ENCODE data around the gene NBEAL2. TPM values are rescaled to one million over a fixed set of nuclear protein-coding genes. Genes with fewer than 3 reads are reported as not detected.

Gene NBEAL2
- total RNA-seq, 1 donor from 2014 or later: 20.0 TPM

DNA sequence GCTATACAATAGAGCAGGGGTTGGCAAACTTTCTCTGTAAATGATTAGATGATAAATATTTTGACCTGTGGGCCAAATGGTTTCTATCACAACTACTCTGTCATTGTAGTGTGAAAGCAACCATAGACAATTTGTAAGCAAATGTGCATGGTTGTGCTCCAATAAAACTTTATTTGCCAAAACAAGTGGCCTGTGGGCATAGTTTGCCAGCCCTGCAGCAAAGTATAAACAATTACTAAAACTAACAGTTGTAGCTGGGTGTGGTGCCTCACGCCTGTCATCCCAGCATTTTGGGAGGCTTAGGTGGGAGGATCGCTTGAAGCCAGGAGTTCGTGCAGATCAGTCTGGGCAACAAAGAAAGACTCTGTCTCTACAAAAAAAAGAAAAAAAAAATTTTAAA is 61.6 kb downstream of the NBEAL2 start:
- DNase-seq (ENCODE audit: low read depth) (no peak), FAIRE-seq (no peak)
- no peak overlapping the region for H3K4me3 ChIP-seq (ENCODE audit: low read depth, low read length)
- TF ChIP-seq, protein P1, sequence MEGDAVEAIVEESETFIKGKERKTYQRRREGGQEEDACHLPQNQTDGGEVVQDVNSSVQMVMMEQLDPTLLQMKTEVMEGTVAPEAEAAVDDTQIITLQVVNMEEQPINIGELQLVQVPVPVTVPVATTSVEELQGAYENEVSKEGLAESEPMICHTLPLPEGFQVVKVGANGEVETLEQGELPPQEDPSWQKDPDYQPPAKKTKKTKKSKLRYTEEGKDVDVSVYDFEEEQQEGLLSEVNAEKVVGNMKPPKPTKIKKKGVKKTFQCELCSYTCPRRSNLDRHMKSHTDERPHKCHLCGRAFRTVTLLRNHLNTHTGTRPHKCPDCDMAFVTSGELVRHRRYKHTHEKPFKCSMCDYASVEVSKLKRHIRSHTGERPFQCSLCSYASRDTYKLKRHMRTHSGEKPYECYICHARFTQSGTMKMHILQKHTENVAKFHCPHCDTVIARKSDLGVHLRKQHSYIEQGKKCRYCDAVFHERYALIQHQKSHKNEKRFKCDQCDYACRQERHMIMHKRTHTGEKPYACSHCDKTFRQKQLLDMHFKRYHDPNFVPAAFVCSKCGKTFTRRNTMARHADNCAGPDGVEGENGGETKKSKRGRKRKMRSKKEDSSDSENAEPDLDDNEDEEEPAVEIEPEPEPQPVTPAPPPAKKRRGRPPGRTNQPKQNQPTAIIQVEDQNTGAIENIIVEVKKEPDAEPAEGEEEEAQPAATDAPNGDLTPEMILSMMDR (IDR thresholded peaks at IDR 0.05; ENCODE audit: insufficient read depth, low read length, severe bottlenecking): no peak
- peaks cover 7% of the 10 kb centered on the region for H3K36me3 ChIP-seq (ENCODE audit: control insufficient read depth, insufficient read depth, low read length)
- no peaks in the 10 kb centered on the region for H3K27me3 ChIP-seq (ENCODE audit: control insufficient read depth, insufficient read depth, low read length)

DNA sequence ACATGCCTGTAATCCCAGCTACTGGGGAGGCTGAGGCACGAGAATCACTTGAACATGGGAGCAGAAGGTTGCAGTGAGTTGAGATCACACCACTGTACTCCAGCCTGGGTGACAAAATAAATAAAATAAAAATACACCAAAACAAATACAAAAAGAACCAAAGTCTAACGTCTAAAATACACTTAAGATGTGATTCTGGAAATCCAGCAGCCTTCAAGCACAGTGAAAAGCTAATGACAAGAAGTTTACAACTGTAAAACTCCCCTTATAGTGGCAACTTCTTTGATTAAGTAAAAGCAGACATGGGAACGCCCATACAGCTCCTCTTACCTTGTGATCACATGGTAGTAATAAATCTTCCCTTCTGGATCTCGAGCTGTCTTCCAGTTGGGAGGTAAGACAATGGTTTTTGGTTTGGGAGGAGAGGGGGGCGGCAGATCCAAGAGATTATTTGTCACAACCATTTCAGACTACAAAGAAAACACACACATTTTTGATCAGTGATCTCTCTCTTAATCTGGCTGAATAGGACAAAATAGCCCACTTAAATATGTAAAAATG is 62.8 kb downstream of the NBEAL2 start:
- no peak overlapping the region for H3K4me3 ChIP-seq (ENCODE audit: low read depth, low read length)
- TF ChIP-seq, protein P1 (IDR thresholded peaks at IDR 0.05; ENCODE audit: insufficient read depth, low read length, severe bottlenecking): no peak
- H3K36me3 ChIP-seq (ENCODE audit: control insufficient read depth, insufficient read depth, low read length): peaks cover 7% of the 10 kb centered on the region
- H3K27me3 ChIP-seq (ENCODE audit: control insufficient read depth, insufficient read depth, low read length): no peaks in the 10 kb centered on the region
- FAIRE-seq: no peak
- no peak for DNase-seq (ENCODE audit: low read depth)

GRCh38 chr3:47047069-47047468 is 67.6 kb downstream of the NBEAL2 start:
- Histone ChIP-seq H3K27me3 (ENCODE audit: control insufficient read depth, insufficient read depth, low read length) (no peaks in the 10 kb centered on the region), H3K4me3 (ENCODE audit: low read depth, low read length) (no peak overlapping the region), H3K36me3 (ENCODE audit: control insufficient read depth, insufficient read depth, low read length) (no peaks in the 10 kb centered on the region)
- TF ChIP-seq, protein P1 (IDR thresholded peaks at IDR 0.05; ENCODE audit: insufficient read depth, low read length, severe bottlenecking): no peak
- DNase-seq (ENCODE audit: low read depth) (no peak), FAIRE-seq (no peak)

- no peak for FAIRE-seq
- H3K27me3 ChIP-seq (ENCODE audit: control insufficient read depth, insufficient read depth, low read length): no peaks in the 10 kb centered on the region
Observed at GRCh38 chr3:47047673-47048072, 68.2 kb downstream of the NBEAL2 start.

DNA sequence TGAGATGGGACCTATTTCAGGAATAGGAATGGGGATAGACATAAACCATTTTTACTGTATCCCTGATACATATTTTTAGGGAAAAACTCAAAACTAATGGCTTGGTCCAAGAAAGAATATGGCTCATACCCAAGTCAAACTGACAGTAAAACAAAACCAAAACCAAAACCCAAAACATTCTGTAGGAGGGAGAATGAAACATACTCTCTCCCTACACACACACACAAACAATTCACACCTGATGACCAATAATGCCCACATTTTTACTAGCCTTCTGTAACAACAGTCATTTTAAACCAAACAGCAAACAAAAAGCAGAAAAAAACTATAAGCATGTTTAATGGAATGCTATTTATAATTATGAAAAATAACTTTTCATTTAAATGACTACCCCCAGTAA is 74.9 kb downstream of the NBEAL2 start:
- FAIRE-seq (no peak), DNase-seq (ENCODE audit: low read depth) (no peak)
- Histone ChIP-seq H3K27me3 (ENCODE audit: control insufficient read depth, insufficient read depth, low read length) (no peaks in the 10 kb centered on the region), H3K36me3 (ENCODE audit: control insufficient read depth, insufficient read depth, low read length) (peaks cover 5% of the 10 kb centered on the region), H3K4me3 (ENCODE audit: low read depth, low read length) (no peak overlapping the region)
- TF ChIP-seq, protein P1 (IDR thresholded peaks at IDR 0.05; ENCODE audit: insufficient read depth, low read length, severe bottlenecking): no peak

More at GRCh38 chr3:47047673-47048072, 68.2 kb downstream of the NBEAL2 start:
- Histone ChIP-seq H3K4me3 (ENCODE audit: low read depth, low read length) (no peak overlapping the region), H3K36me3 (ENCODE audit: control insufficient read depth, insufficient read depth, low read length) (no peaks in the 10 kb centered on the region)
- DNase-seq (ENCODE audit: low read depth): no peak
- TF ChIP-seq, protein P1 (IDR thresholded peaks at IDR 0.05; ENCODE audit: insufficient read depth, low read length, severe bottlenecking): no peak

DNA sequence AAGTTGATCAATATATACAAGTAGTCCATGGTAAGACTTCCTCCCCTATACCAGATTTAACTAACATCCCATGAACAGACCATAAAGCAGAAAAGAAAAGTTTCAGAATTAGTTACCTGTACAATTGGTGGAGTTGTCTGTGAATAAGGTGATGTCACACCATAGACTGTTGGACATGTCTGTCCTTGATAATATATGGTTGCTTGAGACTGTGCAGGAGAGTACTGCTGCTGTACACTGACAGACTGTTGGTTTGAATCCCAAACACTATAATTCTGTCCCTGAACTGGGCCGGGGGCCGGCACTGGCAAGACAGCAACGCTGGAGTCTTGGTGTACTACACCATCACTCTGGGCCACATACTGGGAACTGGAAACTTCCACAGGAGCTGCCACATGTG is 77.2 kb downstream of the NBEAL2 start:
- FAIRE-seq (no peak), DNase-seq (ENCODE audit: low read depth) (no peak)
- TF ChIP-seq, protein P1 (IDR thresholded peaks at IDR 0.05; ENCODE audit: insufficient read depth, low read length, severe bottlenecking): no peak
- Histone ChIP-seq H3K36me3 (ENCODE audit: control insufficient read depth, insufficient read depth, low read length) (peaks cover 7% of the 10 kb centered on the region), H3K4me3 (ENCODE audit: low read depth, low read length) (no peak overlapping the region), H3K27me3 (ENCODE audit: control insufficient read depth, insufficient read depth, low read length) (no peaks in the 10 kb centered on the region)

All from bronchial epithelial cell (primary cell).